SK-N-SH treated with all-trans-retinoic acid at 6 μM for 48 hours (cell line): ENCODE measurements around the gene HCRTR1.

Source experiments
- ARNTL ChIP-seq: fragments of 450-650 bp; formaldehyde crosslinking; IDR thresholded peaks from 2 replicates; pipeline ENCODE4 v1.5.0; 2020; ENCODE audit warnings: low read depth, mild to moderate bottlenecking, moderate library complexity, borderline replicate concordance
- GLIS3 ChIP-seq: fragments of 250-450 bp; sonication (Bioruptor Pico); IDR thresholded peaks from 2 replicates; pipeline ENCODE4 v1.5.0; 2020; ENCODE audit warnings: mild to moderate bottlenecking, moderate library complexity
- ISL1 ChIP-seq: fragments of 250-450 bp; sonication (Bioruptor Pico); IDR thresholded peaks from 2 replicates; pipeline ENCODE4 v2.1.2; 2022; ENCODE audit warnings: mild to moderate bottlenecking, moderate library complexity
- RARB ChIP-seq: fragments of 250-450 bp; sonication (Bioruptor Pico); IDR thresholded peaks from 2 replicates; pipeline ENCODE4 v1.8.0; 2021; ENCODE audit warnings: mild to moderate bottlenecking, moderate library complexity
- SNAI2 ChIP-seq: fragments of 250-450 bp; sonication (Bioruptor Pico); IDR thresholded peaks from 2 replicates; pipeline ENCODE4 v1.5.0; 2020; ENCODE audit warnings: mild to moderate bottlenecking, moderate library complexity
- TOX ChIP-seq: fragments of 250-450 bp; sonication (Bioruptor Pico); IDR thresholded peaks from 2 replicates; pipeline ENCODE4 v1.8.0; 2021; ENCODE audit warnings: mild to moderate bottlenecking, moderate library complexity, borderline replicate concordance
- ZC3H10 ChIP-seq: fragments of 250-450 bp; sonication (Bioruptor Pico); IDR thresholded peaks from 2 replicates; pipeline ENCODE4 v1.5.1; 2021; ENCODE audit warnings: mild to moderate bottlenecking, moderate library complexity
- ZFP30 ChIP-seq: fragments of 450-650 bp; formaldehyde crosslinking; IDR thresholded peaks from 2 replicates; pipeline ENCODE4 v1.5.0; 2022; ENCODE audit warnings: mild to moderate bottlenecking, moderate library complexity
- ZNF565 ChIP-seq: fragments of 450-650 bp; formaldehyde crosslinking; conservative IDR thresholded peaks from 2 replicates; pipeline ENCODE4 v1.5.0; 2020; ENCODE audit warnings: low read depth, mild to moderate bottlenecking, moderate library complexity
- TF ChIP-seq, protein P1 (sequence below): fragments of 250-450 bp; sonication (Bioruptor Pico); IDR thresholded peaks from 2 replicates; pipeline ENCODE4 v1.5.1; 2020; ENCODE audit warnings: low read depth, mild to moderate bottlenecking, moderate library complexity
- TF ChIP-seq, protein P2 (sequence below): fragments of 250-450 bp; sonication (Bioruptor Pico); IDR thresholded peaks from 2 replicates; pipeline ENCODE4 v1.8.0; 2020; ENCODE audit warnings: mild to moderate bottlenecking, moderate library complexity, borderline replicate concordance

DNA sequence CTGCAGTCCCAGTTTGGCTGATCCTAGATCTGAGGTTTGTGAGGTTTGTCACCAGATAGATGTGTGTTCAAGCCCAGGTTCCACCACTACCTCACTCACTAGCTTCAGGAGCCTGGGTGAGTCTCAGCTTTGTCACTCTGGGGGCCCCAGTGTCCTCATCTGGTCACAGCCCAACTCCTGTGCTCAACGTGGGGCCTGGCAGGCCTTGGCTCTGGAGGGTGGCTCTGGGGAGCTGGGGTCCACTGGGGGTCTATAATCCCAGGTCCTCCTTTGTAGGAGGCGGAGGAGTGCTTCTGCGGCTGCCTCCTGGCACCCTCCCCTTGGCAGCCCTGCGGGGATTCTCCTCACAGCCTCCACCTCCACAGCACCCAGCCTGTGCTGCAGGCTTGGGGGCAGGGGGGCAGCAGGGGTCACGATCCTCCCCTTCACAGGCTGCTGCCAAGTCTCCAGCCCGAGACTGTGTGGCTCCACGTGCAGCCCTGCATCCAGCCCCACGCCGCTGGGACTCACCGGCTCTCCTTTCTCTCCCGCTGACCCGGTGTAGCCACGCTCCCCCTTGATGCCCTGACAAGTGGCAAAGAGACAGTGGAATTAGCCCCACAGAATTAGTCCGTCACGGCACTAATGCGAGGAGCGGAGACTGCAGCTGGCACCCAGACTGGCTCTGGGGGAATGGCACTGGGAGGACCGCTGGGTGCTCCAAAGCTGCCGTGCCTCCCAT lies 49.7 kb downstream of the HCRTR1 start:
- TF ChIP-seq ZC3H10 (CRISPR knock-in tag) (no peak), ARNTL (no peak), SNAI2 (CRISPR knock-in tag) (no peak), RARB (CRISPR knock-in tag) (no peak), ZNF565 (CRISPR knock-in tag) (no peak), GLIS3 (CRISPR knock-in tag) (no peak), ZFP30 (CRISPR knock-in tag) (no peak), ISL1 (CRISPR knock-in tag) (no peak), TOX (no peak)
- TF ChIP-seq, protein P1, sequence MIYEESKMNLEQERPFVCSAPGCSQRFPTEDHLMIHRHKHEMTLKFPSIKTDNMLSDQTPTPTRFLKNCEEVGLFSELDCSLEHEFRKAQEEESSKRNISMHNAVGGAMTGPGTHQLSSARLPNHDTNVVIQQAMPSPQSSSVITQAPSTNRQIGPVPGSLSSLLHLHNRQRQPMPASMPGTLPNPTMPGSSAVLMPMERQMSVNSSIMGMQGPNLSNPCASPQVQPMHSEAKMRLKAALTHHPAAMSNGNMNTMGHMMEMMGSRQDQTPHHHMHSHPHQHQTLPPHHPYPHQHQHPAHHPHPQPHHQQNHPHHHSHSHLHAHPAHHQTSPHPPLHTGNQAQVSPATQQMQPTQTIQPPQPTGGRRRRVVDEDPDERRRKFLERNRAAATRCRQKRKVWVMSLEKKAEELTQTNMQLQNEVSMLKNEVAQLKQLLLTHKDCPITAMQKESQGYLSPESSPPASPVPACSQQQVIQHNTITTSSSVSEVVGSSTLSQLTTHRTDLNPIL (CRISPR knock-in tag): no peak
- TF ChIP-seq, protein P2, sequence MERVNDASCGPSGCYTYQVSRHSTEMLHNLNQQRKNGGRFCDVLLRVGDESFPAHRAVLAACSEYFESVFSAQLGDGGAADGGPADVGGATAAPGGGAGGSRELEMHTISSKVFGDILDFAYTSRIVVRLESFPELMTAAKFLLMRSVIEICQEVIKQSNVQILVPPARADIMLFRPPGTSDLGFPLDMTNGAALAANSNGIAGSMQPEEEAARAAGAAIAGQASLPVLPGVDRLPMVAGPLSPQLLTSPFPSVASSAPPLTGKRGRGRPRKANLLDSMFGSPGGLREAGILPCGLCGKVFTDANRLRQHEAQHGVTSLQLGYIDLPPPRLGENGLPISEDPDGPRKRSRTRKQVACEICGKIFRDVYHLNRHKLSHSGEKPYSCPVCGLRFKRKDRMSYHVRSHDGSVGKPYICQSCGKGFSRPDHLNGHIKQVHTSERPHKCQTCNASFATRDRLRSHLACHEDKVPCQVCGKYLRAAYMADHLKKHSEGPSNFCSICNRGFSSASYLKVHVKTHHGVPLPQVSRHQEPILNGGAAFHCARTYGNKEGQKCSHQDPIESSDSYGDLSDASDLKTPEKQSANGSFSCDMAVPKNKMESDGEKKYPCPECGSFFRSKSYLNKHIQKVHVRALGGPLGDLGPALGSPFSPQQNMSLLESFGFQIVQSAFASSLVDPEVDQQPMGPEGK: no peak
